Suprapubic skin (tissue), 4 donors: Measurements from ENCODE around the gene CDO1.

ENCODE experiments used
- EP300 ChIP-seq: sonication (generic); formaldehyde crosslinking; IDR thresholded peaks from one replicate; pipeline ENCODE4 v1.6.1; 2017; ENCODE audit warnings: antibody characterized with exemption
- POLR2A ChIP-seq, 2 donors: fragments of 450-650 bp; IDR thresholded peaks; one replicate each; pipeline ENCODE4 v1.6.1; 2017; ENCODE audit warnings: antibody characterized with exemption in 2 of 2, mild to moderate bottlenecking in 2 of 2, moderate library complexity in 2 of 2
- POLR2AphosphoS5 ChIP-seq, 3 donors: sonication (generic); formaldehyde crosslinking; IDR thresholded peaks; one replicate each; pipeline ENCODE4 v1.6.1; 2017; ENCODE audit warnings: antibody characterized with exemption in 3 of 3
- TF ChIP-seq, protein P1 (sequence below), 2 donors: fragments of 200-600 bp in 1 of 2; fragments of 450-650 bp in 1 of 2; sonication (generic) in 1 of 2; IDR thresholded peaks; one replicate each; pipeline ENCODE4 v1.5.1; 2016 to 2019; ENCODE audit warnings: antibody characterized with exemption in 2 of 2, mild to moderate bottlenecking in 1 of 2, moderate library complexity in 1 of 2

DNA sequence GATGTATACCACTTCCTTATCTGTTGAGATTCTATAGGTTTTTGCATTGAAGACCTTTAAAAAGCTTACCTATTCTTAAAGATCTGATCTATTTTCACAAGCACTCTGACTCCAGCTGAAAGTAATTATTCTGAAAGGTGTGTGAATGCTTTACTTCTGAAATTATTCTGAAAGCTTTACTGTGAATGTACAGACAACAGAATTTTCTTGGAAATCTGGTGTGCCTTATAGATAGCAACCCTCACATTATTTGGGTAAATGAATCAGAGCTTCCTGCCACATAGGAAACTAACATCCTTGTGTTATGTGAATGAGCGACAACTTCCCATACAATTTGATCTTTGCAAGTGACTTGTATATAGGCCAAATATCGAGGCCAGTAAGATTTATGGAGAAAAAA is 6.5 kb downstream of the CDO1 start:
- TF ChIP-seq, protein P1, sequence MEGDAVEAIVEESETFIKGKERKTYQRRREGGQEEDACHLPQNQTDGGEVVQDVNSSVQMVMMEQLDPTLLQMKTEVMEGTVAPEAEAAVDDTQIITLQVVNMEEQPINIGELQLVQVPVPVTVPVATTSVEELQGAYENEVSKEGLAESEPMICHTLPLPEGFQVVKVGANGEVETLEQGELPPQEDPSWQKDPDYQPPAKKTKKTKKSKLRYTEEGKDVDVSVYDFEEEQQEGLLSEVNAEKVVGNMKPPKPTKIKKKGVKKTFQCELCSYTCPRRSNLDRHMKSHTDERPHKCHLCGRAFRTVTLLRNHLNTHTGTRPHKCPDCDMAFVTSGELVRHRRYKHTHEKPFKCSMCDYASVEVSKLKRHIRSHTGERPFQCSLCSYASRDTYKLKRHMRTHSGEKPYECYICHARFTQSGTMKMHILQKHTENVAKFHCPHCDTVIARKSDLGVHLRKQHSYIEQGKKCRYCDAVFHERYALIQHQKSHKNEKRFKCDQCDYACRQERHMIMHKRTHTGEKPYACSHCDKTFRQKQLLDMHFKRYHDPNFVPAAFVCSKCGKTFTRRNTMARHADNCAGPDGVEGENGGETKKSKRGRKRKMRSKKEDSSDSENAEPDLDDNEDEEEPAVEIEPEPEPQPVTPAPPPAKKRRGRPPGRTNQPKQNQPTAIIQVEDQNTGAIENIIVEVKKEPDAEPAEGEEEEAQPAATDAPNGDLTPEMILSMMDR (IDR thresholded peaks at IDR 0.05): no peak
- TF ChIP-seq POLR2AphosphoS5 (IDR thresholded peaks at IDR 0.05) (no peak), EP300 (no peak), POLR2A (IDR thresholded peaks at IDR 0.05) (no peak)
